SK-N-MC (cell line): Measurements from ENCODE around the gene NAGK.
"Not testable (repeated sequence)": the region's sequence is repeated elsewhere in the genome, so short reads cannot be mapped to it uniquely, and the experiment has no call there.

Source experiments
- DNase-seq: peaks from one replicate; pipeline ENCODE4 v3.0.0-alpha.2; 2011; ENCODE audit warnings: low read depth, low spot score
- H3K27ac ChIP-seq: fragments of 200-600 bp; sonication (generic); 2 replicates; pipeline ENCODE4 v1.5.1; 2016; ENCODE audit warnings: mixed run types
- H3K36me3 ChIP-seq: fragments of 200-600 bp; sonication (generic); 2 replicates; pipeline ENCODE4 v1.6.1; 2017; ENCODE audit warnings: antibody characterized with exemption, low read length, mixed read lengths; ENCODE audit not compliant: insufficient read depth
- H3K4me3 ChIP-seq: fragments of 200-600 bp; sonication (generic); 2 replicates; pipeline ENCODE4 v1.5.1; 2016
- H3K9ac ChIP-seq: fragments of 200-600 bp; sonication (generic); 2 replicates; pipeline ENCODE4 v1.8.0; 2017; ENCODE audit warnings: mixed run types, mixed read lengths; ENCODE audit not compliant: insufficient read length
- H3K9me3 ChIP-seq: fragments of 200-600 bp; sonication (generic); 2 replicates; pipeline ENCODE4 v1.6.1; 2017; ENCODE audit warnings: low read depth, mild to moderate bottlenecking, antibody characterized with exemption, low read length, moderate library complexity, mixed read lengths
- EZH2 ChIP-seq: fragments of 200-600 bp; sonication (generic); IDR thresholded peaks from one replicate; pipeline ENCODE4 v1.6.1; 2017; ENCODE audit warnings: antibody characterized with exemption
- FOXP2 ChIP-seq: optimal IDR thresholded peaks from 2 replicates; pipeline ENCODE3; 2011; ENCODE audit warnings: mild to moderate bottlenecking, moderate library complexity; ENCODE audit not compliant: insufficient read depth; ENCODE audit errors: extremely low read length, control extremely low read depth
- POLR2AphosphoS5 ChIP-seq: IDR thresholded peaks from 2 replicates; pipeline ENCODE4 v1.6.1; 2012; ENCODE audit warnings: mild to moderate bottlenecking, low read depth, low read length, borderline replicate concordance

Gene NAGK

GRCh38 chr2:71045865-71046548, 22.4 kb upstream of the NAGK start:
- no peak overlapping the region for H3K27ac ChIP-seq
- H3K36me3 ChIP-seq = no peaks in the 10 kb centered on the region
- H3K9me3 ChIP-seq = no peaks in the 10 kb centered on the region
- H3K4me3 ChIP-seq = no peak overlapping the region
- TF ChIP-seq FOXP2 (no peak), EZH2 (no peak), POLR2AphosphoS5 (no peak)
- no peak for DNase-seq
- no peak overlapping the region for H3K9ac ChIP-seq

GRCh38 chr2:71048096-71048495, 20.4 kb upstream of the NAGK start:
- TF ChIP-seq POLR2AphosphoS5 (no peak), EZH2 (no peak), FOXP2 (no peak)

GRCh38 chr2:71049704-71050360, 18.6 kb upstream of the NAGK start:
- H3K9me3 ChIP-seq, H3K9ac ChIP-seq, H3K4me3 ChIP-seq, H3K27ac ChIP-seq, DNase-seq, H3K36me3 ChIP-seq: not testable (repeated sequence)

More at GRCh38 chr2:71048096-71048495, 20.4 kb upstream of the NAGK start:
- no peak overlapping the region for H3K4me3 ChIP-seq
- H3K27ac ChIP-seq = no peak overlapping the region
- DNase-seq = no peak
- no peaks in the 10 kb centered on the region for H3K36me3 ChIP-seq
- H3K9ac ChIP-seq = no peak overlapping the region
- H3K9me3 ChIP-seq = no peaks in the 10 kb centered on the region

- not testable (repeated sequence) for H3K4me3 ChIP-seq, H3K27ac ChIP-seq, H3K9ac ChIP-seq, H3K9me3 ChIP-seq, H3K36me3 ChIP-seq, DNase-seq
Observed at GRCh38 chr2:71055206-71055740, 13.2 kb upstream of the NAGK start.

- no peaks in the 10 kb centered on the region for H3K9me3 ChIP-seq
- H3K36me3 ChIP-seq = no peaks in the 10 kb centered on the region
- H3K4me3 ChIP-seq = no peak overlapping the region
- H3K27ac ChIP-seq = no peak overlapping the region
- H3K9ac ChIP-seq = no peak overlapping the region
- no peak for TF ChIP-seq FOXP2
- no peak for TF ChIP-seq EZH2
- TF ChIP-seq POLR2AphosphoS5 = no peak
- no peak for DNase-seq
Observed at GRCh38 chr2:71060211-71060610, 8.2 kb upstream of the NAGK start.

GRCh38 chr2:71060871-71061270, 7.6 kb upstream of the NAGK start:
- TF ChIP-seq EZH2 (no peak), FOXP2 (no peak), POLR2AphosphoS5 (no peak)
- Histone ChIP-seq H3K9me3 (no peaks in the 10 kb centered on the region), H3K9ac (no peak overlapping the region), H3K36me3 (no peaks in the 10 kb centered on the region), H3K27ac (peak overlapping the region; percentile 46), H3K4me3 (peak overlapping the region; percentile 52)
- no peak for DNase-seq

- H3K9ac ChIP-seq = no peak overlapping the region
- DNase-seq = no peak
- no peaks in the 10 kb centered on the region for H3K9me3 ChIP-seq
- no peak overlapping the region for H3K27ac ChIP-seq
- TF ChIP-seq FOXP2 = no peak
- TF ChIP-seq EZH2 = no peak
- TF ChIP-seq POLR2AphosphoS5 = no peak
- H3K36me3 ChIP-seq = no peaks in the 10 kb centered on the region
- H3K4me3 ChIP-seq = no peak overlapping the region
Observed at GRCh38 chr2:71063216-71063615, 5.2 kb upstream of the NAGK start.

- H3K27ac ChIP-seq = no peak overlapping the region
- no peak overlapping the region for H3K4me3 ChIP-seq
- DNase-seq = no peak
- no peaks in the 10 kb centered on the region for H3K36me3 ChIP-seq
- H3K9ac ChIP-seq = no peak overlapping the region
- no peaks in the 10 kb centered on the region for H3K9me3 ChIP-seq
- TF ChIP-seq EZH2 = no peak
- TF ChIP-seq FOXP2 = no peak
- TF ChIP-seq POLR2AphosphoS5 = no peak
Observed at GRCh38 chr2:71064110-71064611, 4.3 kb upstream of the NAGK start.
